GM12873 (cell line): ENCODE data around the gene PCDH9.

ENCODE experiments used
- CTCF ChIP-seq: IDR thresholded peaks from 2 replicates; pipeline ENCODE4 v1.5.1; 2012; ENCODE audit warnings: low read depth, mild to moderate bottlenecking, moderate library complexity, low read length, control low read depth; ENCODE audit not compliant: insufficient read depth; ENCODE audit errors: missing control alignments

The PCDH9 gene

GRCh38 chr13:67136157-67136556 lies 94.0 kb downstream of the PCDH9 start:
- TF ChIP-seq CTCF: no peak

- no peak for TF ChIP-seq CTCF
These were observed 94.8 kb downstream of the PCDH9 start for GRCh38 chr13:67135356-67135755.

GRCh38 chr13:67134417-67135129 lies 95.6 kb downstream of the PCDH9 start:
- no peak for TF ChIP-seq CTCF

- TF ChIP-seq CTCF: no peak
These were observed 96.7 kb downstream of the PCDH9 start for GRCh38 chr13:67133476-67133875.

GRCh38 chr13:67131393-67131792 lies 98.7 kb downstream of the PCDH9 start:
- no peak for TF ChIP-seq CTCF

- no peak for TF ChIP-seq CTCF
These were observed 99.7 kb downstream of the PCDH9 start for GRCh38 chr13:67130444-67130843.

- TF ChIP-seq CTCF: no peak
These were observed 102.0 kb downstream of the PCDH9 start for GRCh38 chr13:67128136-67128535.
